AG04449 (cell line): ENCODE measurements around the gene SHISA9.

Source experiments
- CTCF ChIA-PET: fragments of 350-600 bp; formaldehyde crosslinking; extraction: SDS; loops from one replicate; lab custom pipeline; 2021; ENCODE audit warnings: antibody characterized with exemption; lab: Yijun Ruan, JAX
- POLR2A ChIA-PET: fragments of 400-600, 350-600 bp; formaldehyde crosslinking; extraction: SDS; loops from one replicate; lab custom pipeline; 2020; ENCODE audit warnings: antibody characterized with exemption, inconsistent platforms; lab: Yijun Ruan, JAX
- DNase-seq: peaks from one replicate; pipeline ENCODE4 v3.0.0-alpha.2; 2010; ENCODE audit warnings: low read depth, low spot score
- H3K4me3 ChIP-seq: 2 replicates; pipeline ENCODE4 v1.5.1; 2011; ENCODE audit warnings: low read depth, mild to moderate bottlenecking, control low read depth, low read length
- TF ChIP-seq, protein P1 (sequence below): IDR thresholded peaks from one replicate; pipeline ENCODE4 v1.5.1; 2011; ENCODE audit warnings: mild to moderate bottlenecking, moderate library complexity, low read length, control low read depth, inconsistent platforms; ENCODE audit not compliant: insufficient read depth; ENCODE audit errors: missing control alignments

Gene SHISA9

GRCh38 chr16:12964461-12964860 is 63.1 kb downstream of the SHISA9 start:
- H3K4me3 ChIP-seq, result no peak overlapping the region
- DNase-seq, result no peak
- ChIA-PET POLR2A (no interaction called here), CTCF (no interaction called here)
- TF ChIP-seq, protein P1, sequence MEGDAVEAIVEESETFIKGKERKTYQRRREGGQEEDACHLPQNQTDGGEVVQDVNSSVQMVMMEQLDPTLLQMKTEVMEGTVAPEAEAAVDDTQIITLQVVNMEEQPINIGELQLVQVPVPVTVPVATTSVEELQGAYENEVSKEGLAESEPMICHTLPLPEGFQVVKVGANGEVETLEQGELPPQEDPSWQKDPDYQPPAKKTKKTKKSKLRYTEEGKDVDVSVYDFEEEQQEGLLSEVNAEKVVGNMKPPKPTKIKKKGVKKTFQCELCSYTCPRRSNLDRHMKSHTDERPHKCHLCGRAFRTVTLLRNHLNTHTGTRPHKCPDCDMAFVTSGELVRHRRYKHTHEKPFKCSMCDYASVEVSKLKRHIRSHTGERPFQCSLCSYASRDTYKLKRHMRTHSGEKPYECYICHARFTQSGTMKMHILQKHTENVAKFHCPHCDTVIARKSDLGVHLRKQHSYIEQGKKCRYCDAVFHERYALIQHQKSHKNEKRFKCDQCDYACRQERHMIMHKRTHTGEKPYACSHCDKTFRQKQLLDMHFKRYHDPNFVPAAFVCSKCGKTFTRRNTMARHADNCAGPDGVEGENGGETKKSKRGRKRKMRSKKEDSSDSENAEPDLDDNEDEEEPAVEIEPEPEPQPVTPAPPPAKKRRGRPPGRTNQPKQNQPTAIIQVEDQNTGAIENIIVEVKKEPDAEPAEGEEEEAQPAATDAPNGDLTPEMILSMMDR, result no peak

DNA sequence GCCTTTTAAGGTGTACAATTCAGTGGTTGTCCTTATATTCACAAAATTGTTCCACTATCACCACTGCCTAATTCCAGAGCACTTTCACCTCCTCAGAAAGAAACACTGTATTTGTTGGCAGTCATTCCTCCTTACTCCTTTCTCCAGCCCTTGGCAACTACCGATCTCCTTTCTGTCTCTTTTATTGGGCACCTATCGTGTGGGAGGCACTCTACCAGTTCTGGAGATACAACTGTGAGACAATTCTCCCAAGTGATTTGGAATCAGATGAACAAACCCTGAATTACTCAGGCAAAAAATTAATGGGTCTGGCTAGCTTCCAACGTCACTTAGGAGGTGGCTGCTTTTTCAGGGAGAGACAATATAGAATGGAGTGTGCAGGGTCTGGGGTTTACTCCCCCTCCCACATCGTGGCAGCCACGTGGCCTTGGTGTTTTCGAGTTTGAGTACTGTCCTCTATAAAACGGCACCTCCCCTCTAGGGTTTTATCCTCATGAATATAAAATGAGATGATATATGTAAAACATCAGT is 63.9 kb downstream of the SHISA9 start:
- ChIA-PET POLR2A (no interaction called here), CTCF (no interaction called here)
- no peak for DNase-seq
- no peak overlapping the region for H3K4me3 ChIP-seq
- TF ChIP-seq, protein P1, result no peak

DNA sequence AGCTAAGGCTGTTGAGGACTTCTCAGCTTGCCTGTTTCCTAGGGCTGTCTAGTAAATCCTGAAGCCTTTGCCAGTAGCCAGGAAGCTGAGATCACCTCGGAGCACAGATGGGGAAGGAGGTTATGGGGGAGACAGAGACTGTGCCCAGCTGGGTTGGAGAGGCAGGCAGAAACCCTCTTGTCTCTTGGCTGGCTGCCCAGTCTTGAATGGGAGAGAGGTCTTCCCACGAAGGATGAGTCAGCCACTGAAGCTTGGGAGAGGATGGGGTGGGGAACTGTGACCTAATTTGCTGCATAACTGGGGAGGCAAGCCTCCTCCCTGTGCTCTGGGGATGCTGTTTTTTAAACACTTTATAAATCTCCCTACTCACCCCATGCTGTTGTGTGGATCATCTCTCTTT is 69.8 kb downstream of the SHISA9 start:
- ChIA-PET CTCF (no interaction called here), POLR2A (no interaction called here)
- H3K4me3 ChIP-seq, result no peak overlapping the region
- DNase-seq, result no peak
- TF ChIP-seq, protein P1, result no peak

- H3K4me3 ChIP-seq, result no peak overlapping the region
- ChIA-PET CTCF (no interaction called here), POLR2A (no interaction called here)
- no peak for DNase-seq
- TF ChIP-seq, protein P1, result no peak
Observed at GRCh38 chr16:12972246-12972645, 70.8 kb downstream of the SHISA9 start.

DNA sequence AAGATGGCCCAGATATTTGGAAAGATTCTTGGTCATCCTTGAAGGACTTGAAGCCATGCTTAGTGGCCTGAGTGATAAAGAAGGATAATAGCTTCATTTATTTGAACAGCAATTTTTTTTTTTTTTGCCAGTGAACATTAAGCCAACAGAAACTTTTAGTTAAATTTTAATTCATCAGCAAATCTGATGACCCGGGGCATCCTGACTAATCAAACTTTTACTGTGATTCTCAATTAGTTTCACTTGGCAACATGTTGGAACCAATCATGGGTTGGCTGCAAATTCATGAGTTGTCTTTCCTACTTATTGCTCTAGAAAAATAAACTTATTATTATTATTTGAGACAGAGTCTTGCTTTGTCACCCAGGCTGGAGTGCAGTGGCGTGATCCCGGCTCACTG is 74.4 kb downstream of the SHISA9 start:
- H3K4me3 ChIP-seq, result no peak overlapping the region
- POLR2A ChIA-PET, result no interaction called here
- CTCF ChIA-PET, result no interaction called here
- TF ChIP-seq, protein P1, result no peak
- no peak for DNase-seq

DNA sequence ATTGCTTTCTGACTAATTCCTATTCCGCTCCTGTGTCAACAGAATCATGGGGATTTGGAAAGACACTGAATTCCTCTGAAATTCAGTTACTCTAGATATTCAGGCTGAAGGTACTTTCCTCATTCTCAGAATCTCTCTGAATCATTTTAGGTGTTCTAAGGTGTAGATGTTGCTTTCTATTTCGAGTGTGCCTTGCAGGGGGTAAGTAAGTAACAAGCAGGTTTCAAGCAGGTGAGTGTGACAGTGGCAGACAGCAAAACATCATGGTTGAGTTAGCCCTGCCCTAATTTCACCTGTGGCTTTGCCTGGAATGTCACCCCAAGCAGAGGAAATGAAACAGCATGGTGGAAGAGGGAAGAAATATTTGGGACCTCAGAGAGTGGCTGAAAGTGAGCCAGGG is 75.1 kb downstream of the SHISA9 start:
- TF ChIP-seq, protein P1, result no peak
- DNase-seq, result no peak
- no peak overlapping the region for H3K4me3 ChIP-seq
- ChIA-PET CTCF (no interaction called here), POLR2A (no interaction called here)
